H1 (cell line): Measurements from ENCODE around the gene SEMA5B. TPM values are rescaled to one million over a fixed set of nuclear protein-coding genes. Genes with fewer than 3 reads are reported as not detected.

ENCODE experiments used
- CTCF ChIA-PET: fragments of 300-600 bp; sonication (Branson Sonifier 250); formaldehyde crosslinking; loops from one replicate; lab custom pipeline; 2021; ENCODE audit not compliant: partially characterized antibody; lab: Charles Lee
- POLR2A ChIA-PET: fragments of 300-600 bp; sonication (Branson Sonifier 250); formaldehyde crosslinking; loops from one replicate; lab custom pipeline; 2021; ENCODE audit warnings: inconsistent platforms; ENCODE audit not compliant: partially characterized antibody; lab: Charles Lee
- DNase-seq, 2 experiments: peaks; one replicate each; pipeline versions ENCODE4 v3.0.0 to v3.0.0-alpha.2; 2010 to 2022; ENCODE audit warnings: low spot score in 2 of 2, low read depth in 1 of 2, mixed read lengths in 1 of 2
- FAIRE-seq: peaks from 2 replicates; lab custom pipeline; 2011; peaks lifted over from hg19 to GRCh38; lab: Jason Lieb, UNC
- H2AFZ ChIP-seq: 2 replicates; pipeline ENCODE4 v1.8.1; 2012; ENCODE audit warnings: low read length, inconsistent platforms
- H2AK5ac ChIP-seq: 2 replicates; pipeline ENCODE4 v1.6.1; 2013; ENCODE audit warnings: low read depth, low read length
- H2BK120ac ChIP-seq: replicated peaks from 2 replicates; pipeline ENCODE3; 2013; ENCODE audit warnings: low read depth, low read length, inconsistent platforms
- H2BK12ac ChIP-seq: 2 replicates; pipeline ENCODE4 v1.6.1; 2013; ENCODE audit warnings: low read depth, low read length
- H2BK15ac ChIP-seq: 2 replicates; pipeline ENCODE4 v1.6.1; 2013; ENCODE audit warnings: low read length
- H2BK20ac ChIP-seq: 2 replicates; pipeline ENCODE4 v1.6.1; 2013; ENCODE audit warnings: low read length
- H2BK5ac ChIP-seq: 2 replicates; pipeline ENCODE4 v1.6.1; 2013; ENCODE audit warnings: low read depth, low read length
- H3K14ac ChIP-seq: 2 replicates; pipeline ENCODE4 v1.6.1; 2013; ENCODE audit warnings: inconsistent platforms; ENCODE audit not compliant: insufficient read length
- H3K18ac ChIP-seq: 2 replicates; pipeline ENCODE4 v1.6.1; 2013; ENCODE audit warnings: low read length; ENCODE audit errors: extremely low read depth
- H3K23ac ChIP-seq: 2 replicates; pipeline ENCODE4 v1.6.1; 2013; ENCODE audit warnings: inconsistent platforms; ENCODE audit not compliant: insufficient read length
- H3K23me2 ChIP-seq: 2 replicates; pipeline ENCODE4 v1.6.1; 2013; ENCODE audit warnings: low read depth, low read length
- H3K27ac ChIP-seq: 2 replicates; pipeline ENCODE4 v1.6.1; 2011; ENCODE audit warnings: low read depth, low read length, inconsistent platforms
- H3K27me3 ChIP-seq, 4 experiments: replicated peaks in 1 of 4; 1 replicate in 1 of 4; 2 replicates in 3 of 4; pipeline versions ENCODE4 v1.6.1 to v1.8.1; 2011 to 2013; ENCODE audit warnings: low read length in 3 of 4, mild to moderate bottlenecking in 3 of 4, inconsistent platforms in 2 of 4, mixed read lengths in 2 of 4, moderate library complexity in 1 of 4; ENCODE audit not compliant: control insufficient read depth in 3 of 4, insufficient read depth in 3 of 4; ENCODE audit errors: extremely low read depth in 1 of 4
- H3K36me3 ChIP-seq, 4 experiments: 2 replicates each; pipeline versions ENCODE4 v1.6.1 to v1.8.1; 2011 to 2013; ENCODE audit warnings: mild to moderate bottlenecking in 4 of 4, low read length in 3 of 4, moderate library complexity in 2 of 4, control low read depth in 1 of 4, inconsistent platforms in 1 of 4; ENCODE audit not compliant: insufficient read depth in 4 of 4, control insufficient read depth in 2 of 4
- H3K4ac ChIP-seq: replicated peaks from 2 replicates; pipeline ENCODE3; 2013; ENCODE audit warnings: low read length, low read depth, mixed read lengths, inconsistent platforms; ENCODE audit not compliant: insufficient read length
- H3K4me1 ChIP-seq, 4 experiments: replicated peaks in 1 of 4; 1 replicate in 1 of 4; 2 replicates in 3 of 4; pipeline versions ENCODE4 v1.6.1 to v1.8.1; 2011 to 2013; ENCODE audit warnings: low read length in 3 of 4, inconsistent platforms in 2 of 4, mixed read lengths in 1 of 4; ENCODE audit not compliant: insufficient read depth in 4 of 4, control insufficient read depth in 3 of 4
- H3K4me2 ChIP-seq, 2 experiments: 2 replicates each; pipeline versions ENCODE4 v1.6.1 to v1.8.1; 2011 to 2013; ENCODE audit warnings: low read depth in 2 of 2, low read length in 2 of 2, control low read depth in 1 of 2, inconsistent platforms in 1 of 2, mild to moderate bottlenecking in 1 of 2; ENCODE audit not compliant: insufficient read depth in 1 of 2
- H3K4me3 ChIP-seq, 4 experiments: fragments of 200-600, 300-600 bp in 1 of 4; sonication (generic), shearing (Covaris generic), sonication (Bioruptor Twin) in 1 of 4; 2 replicates each; pipeline versions ENCODE4 v1.5.1 to v1.8.1; 2011 to 2016; ENCODE audit warnings: low read length in 4 of 4, low read depth in 3 of 4, control low read depth in 2 of 4, inconsistent platforms in 2 of 4, mild to moderate bottlenecking in 2 of 4, mixed read lengths in 1 of 4, moderate library complexity in 1 of 4; ENCODE audit not compliant: insufficient read depth in 2 of 4; ENCODE audit errors: extremely low read depth in 1 of 4
- H3K56ac ChIP-seq: replicated peaks from 2 replicates; pipeline ENCODE3; 2013; ENCODE audit warnings: low read depth, mild to moderate bottlenecking, mixed read lengths, low read length, inconsistent platforms; ENCODE audit not compliant: insufficient read length
- H3K79me1 ChIP-seq: 2 replicates; pipeline ENCODE4 v1.6.1; 2013; ENCODE audit warnings: low read depth, low read length, control low read depth
- H3K79me2 ChIP-seq, 2 experiments: 2 replicates each; pipeline versions ENCODE4 v1.6.1 to v1.8.1; 2012 to 2013; ENCODE audit warnings: low read length in 2 of 2, mild to moderate bottlenecking in 2 of 2, inconsistent platforms in 1 of 2; ENCODE audit not compliant: insufficient read depth in 2 of 2, control insufficient read depth in 1 of 2
- H3K9ac ChIP-seq, 4 experiments: replicated peaks in 1 of 4; 1 replicate in 1 of 4; 2 replicates in 3 of 4; pipeline versions ENCODE4 v1.6.1 to v1.8.1; 2011 to 2013; ENCODE audit warnings: low read depth in 3 of 4, low read length in 3 of 4, control low read depth in 2 of 4, mild to moderate bottlenecking in 2 of 4, moderate library complexity in 2 of 4, inconsistent platforms in 1 of 4; ENCODE audit errors: extremely low read depth in 1 of 4
- H3K9me3 ChIP-seq, 2 experiments: 2 replicates each; pipeline versions ENCODE4 v1.6.1 to v1.8.1; 2012 to 2013; ENCODE audit warnings: mild to moderate bottlenecking in 2 of 2, moderate library complexity in 2 of 2, control low read depth in 1 of 2, inconsistent platforms in 1 of 2, low read depth in 1 of 2, low read length in 1 of 2, mixed read lengths in 1 of 2; ENCODE audit not compliant: insufficient read depth in 2 of 2
- H4K20me1 ChIP-seq, 2 experiments: replicated peaks in 1 of 2; 2 replicates each; pipeline versions ENCODE3 to v1.8.1; 2011 to 2013; ENCODE audit warnings: inconsistent platforms in 2 of 2, low read length in 2 of 2, mild to moderate bottlenecking in 1 of 2; ENCODE audit not compliant: insufficient read depth in 2 of 2, control insufficient read depth in 1 of 2
- H4K5ac ChIP-seq: 2 replicates; pipeline ENCODE4 v1.6.1; 2013; ENCODE audit warnings: low read length, low read depth, mixed read lengths, inconsistent platforms; ENCODE audit not compliant: insufficient read length
- H4K8ac ChIP-seq: 2 replicates; pipeline ENCODE4 v1.8.0; 2013; ENCODE audit warnings: mild to moderate bottlenecking, moderate library complexity, low read length, inconsistent platforms; ENCODE audit not compliant: insufficient read depth; ENCODE audit errors: extremely low read depth
- H4K91ac ChIP-seq: replicated peaks from 2 replicates; pipeline ENCODE3; 2013; ENCODE audit warnings: low read length, mixed read lengths, inconsistent platforms; ENCODE audit not compliant: insufficient read length
- HDAC2 ChIP-seq, 2 experiments: fragments of 300-600 bp in 1 of 2; sonication (generic) in 1 of 2; IDR thresholded peaks; 2 replicates each; pipeline ENCODE4 v1.6.1; 2011 to 2012; ENCODE audit warnings: low read depth in 2 of 2, low read length in 2 of 2, mild to moderate bottlenecking in 2 of 2, moderate library complexity in 2 of 2, borderline replicate concordance in 1 of 2, inconsistent platforms in 1 of 2
- TBP ChIP-seq: IDR thresholded peaks from 2 replicates; pipeline ENCODE4 v1.6.1; 2011; ENCODE audit warnings: low read depth, low read length, improper control_type of control experiment
- WGBS, 2 experiments: shearing (Covaris generic) in 1 of 2; methylation state at CpG; one replicate each; pipeline versions ENCODE4 v1.1.6 to v1.1.7; 2013 to 2015; ENCODE audit warnings: low lambda C conversion rate in 2 of 2, mixed read lengths in 2 of 2, inconsistent platforms in 1 of 2, low coverage in 1 of 2, missing lambda C conversion rate in 1 of 2; ENCODE audit not compliant: insufficient replicate concordance in 2 of 2, insufficient coverage in 1 of 2, insufficient read length in 1 of 2; ENCODE audit errors: extremely low coverage in 1 of 2, missing lambda C conversion rate in 1 of 2; 5-methylcytosine and 5-hydroxymethylcytosine counted together
- polyA plus RNA-seq, 7 experiments: library from polyadenylated mRNA; depleted of rRNA in 3 of 7; stranded (reverse) in 5 of 7; unstranded in 2 of 7; fragments of >200 nt in 5 of 7; fragments of 200-250 nt in 2 of 7; gene quantifications; 1 replicate in 5 of 7; 2 replicates in 1 of 7; 4 replicates in 1 of 7; pipeline versions ENCODE4 v1.2.1 to v1.2.3, GENCODE V29; 2011 to 2013; ENCODE audit warnings: missing spikeins in 2 of 7, mixed read lengths in 2 of 7
- total RNA-seq: library from RNA; stranded (reverse); fragmentation: NEBNext Ultra II Directional; extraction: Animal tissue kit (Norgen Biotek cat#: 25700); gene quantifications from 2 replicates; pipeline ENCODE4 v1.2.1, GENCODE V29; 2021
- TF ChIP-seq, protein P1 (sequence below): IDR thresholded peaks from 2 replicates; pipeline ENCODE4 v1.6.1; 2012; ENCODE audit warnings: low read length, inconsistent platforms

SEMA5B gene
- total and polyA plus RNA-seq, 2 of the 8 experiments (the other 6 are each of a cell fraction or from before 2014, with no cell fraction given) = 13.1 to 22.4 TPM

DNA sequence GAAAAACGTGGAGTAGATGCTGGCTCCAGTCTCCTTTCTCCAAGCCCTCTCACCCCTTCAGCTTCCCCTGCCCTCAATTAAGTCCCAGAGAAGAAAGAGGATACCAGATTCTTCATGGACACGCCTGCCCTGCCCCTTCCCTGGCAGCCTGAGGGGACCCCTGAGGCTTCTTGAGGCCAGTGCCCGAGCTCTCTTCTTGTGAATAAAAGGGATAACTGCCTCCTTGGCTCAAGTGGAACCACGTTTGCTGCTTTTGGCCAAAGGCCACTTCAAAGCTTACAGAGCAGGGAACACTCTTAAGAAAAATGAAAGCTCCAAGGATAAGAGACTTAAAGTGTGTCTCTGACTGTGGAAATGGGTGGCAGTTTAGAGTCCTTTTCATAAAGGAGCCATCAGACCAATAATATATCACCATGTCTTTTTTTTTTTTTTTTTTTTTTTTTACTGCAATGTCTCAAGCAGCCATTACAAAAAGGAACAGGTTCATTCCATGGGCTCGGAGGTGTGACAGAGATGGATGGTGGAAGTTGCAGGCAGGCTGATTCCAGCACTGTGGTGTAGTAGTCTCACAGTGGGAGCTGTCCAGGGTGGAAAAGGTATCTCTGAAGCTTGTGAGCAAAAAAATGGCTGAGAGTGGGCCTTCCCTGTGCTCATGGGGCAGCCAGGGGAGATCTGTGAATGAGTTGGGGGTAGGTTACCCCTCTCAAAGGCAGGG, 108.8 kb downstream of the SEMA5B start:
- FAIRE-seq = no peak
- H3K23ac ChIP-seq = no peak overlapping the region
- H2BK15ac ChIP-seq = no peak overlapping the region
- no peak overlapping the region for H2AFZ ChIP-seq
- TF ChIP-seq HDAC2 (IDR thresholded peaks at IDR 0.05; ENCODE audit: borderline replicate concordance in 1 of 2, low read depth in 2 of 2, low read length in 2 of 2) (no peak), TBP (no peak)
- TF ChIP-seq, protein P1, sequence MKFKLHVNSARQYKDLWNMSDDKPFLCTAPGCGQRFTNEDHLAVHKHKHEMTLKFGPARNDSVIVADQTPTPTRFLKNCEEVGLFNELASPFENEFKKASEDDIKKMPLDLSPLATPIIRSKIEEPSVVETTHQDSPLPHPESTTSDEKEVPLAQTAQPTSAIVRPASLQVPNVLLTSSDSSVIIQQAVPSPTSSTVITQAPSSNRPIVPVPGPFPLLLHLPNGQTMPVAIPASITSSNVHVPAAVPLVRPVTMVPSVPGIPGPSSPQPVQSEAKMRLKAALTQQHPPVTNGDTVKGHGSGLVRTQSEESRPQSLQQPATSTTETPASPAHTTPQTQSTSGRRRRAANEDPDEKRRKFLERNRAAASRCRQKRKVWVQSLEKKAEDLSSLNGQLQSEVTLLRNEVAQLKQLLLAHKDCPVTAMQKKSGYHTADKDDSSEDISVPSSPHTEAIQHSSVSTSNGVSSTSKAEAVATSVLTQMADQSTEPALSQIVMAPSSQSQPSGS = no peak
- 83% methylated on average over 5 of the region's 5 CpGs; no CpG with 5 or more reads in 1 of the 2 experiments for WGBS, 2 experiments
- no peak overlapping the region for H3K56ac ChIP-seq
- no peaks in the 10 kb centered on the region for H3K79me2 ChIP-seq
- H2BK120ac ChIP-seq = no peak overlapping the region
- H4K20me1 ChIP-seq = no peaks in the 10 kb centered on the region
- H4K8ac ChIP-seq = no peak overlapping the region; the same call in none of the 2 replicates
- DNase-seq = no peak
- H3K79me1 ChIP-seq = no peaks in the 10 kb centered on the region
- no peak overlapping the region for H3K9ac ChIP-seq
- no peak overlapping the region for H3K4ac ChIP-seq
- H3K9me3 ChIP-seq = no peaks in the 10 kb centered on the region
- ChIA-PET POLR2A (interaction anchor here (1.1 to 1.4 kb wide), 2 partner anchors 9 to 45 kb away, joined by 3 read pairs; no protein-coding TSS in a partner anchor), CTCF (interaction anchor here (0.6 to 3.6 kb wide), 5 partner anchors 22 to 163 kb away, joined by 3 to 12 read pairs (median 5); partner anchors contain the start of gene SEMA5B)
- peaks cover 0 to 24% (median 17%) of the 10 kb centered on the region in 4 experiments; a peak in 5 of 7 replicates for H3K27me3 ChIP-seq
- H2BK5ac ChIP-seq = no peak overlapping the region
- no peak overlapping the region for H4K91ac ChIP-seq
- H3K4me1 ChIP-seq = peaks cover 0 to 3% (median 2%) of the 10 kb centered on the region in 4 experiments; a peak in 4 of 7 replicates
- H2BK20ac ChIP-seq = no peak overlapping the region
- no peak overlapping the region for H3K14ac ChIP-seq
- no peak overlapping the region for H3K27ac ChIP-seq
- H3K18ac ChIP-seq = no peak overlapping the region
- H3K4me3 ChIP-seq = no peak overlapping the region
- H4K5ac ChIP-seq = no peak overlapping the region
- no peak overlapping the region for H3K4me2 ChIP-seq
- H3K36me3 ChIP-seq = no peaks in the 10 kb centered on the region; a peak in 1 of 8 replicates
- peaks cover 6% of the 10 kb centered on the region; the same call in 1 of the 2 replicates for H3K23me2 ChIP-seq
- H2BK12ac ChIP-seq = no peak overlapping the region
- no peak overlapping the region for H2AK5ac ChIP-seq
